GM19372 (cell line): ENCODE data around the gene EIF4H.
"Not testable (repeated sequence)": the region's sequence is repeated elsewhere in the genome, so short reads cannot be mapped to it uniquely, and the experiment has no call there.

ENCODE experiments used
- ATAC-seq: cut with Tn5 transposase; IDR thresholded peaks from one replicate; pipeline ENCODE4 v1.9.1; 2021; ENCODE audit warnings: mild to moderate bottlenecking, low read depth, moderate library complexity; ENCODE audit not compliant: unreplicated experiment

The EIF4H gene

GRCh38 chr7:74173866-74174605 is at the start of gene EIF4H:
Gene EIF4H, plus strand, starts transcription at chr7:74174356. Its CDS starts 28 bp downstream, at chr7:74174384.
- ATAC-seq = peak; percentile 80

- no peak for ATAC-seq
Measured at GRCh38 chr7:74126220-74126880, 47.8 kb upstream of the EIF4H start.

- ATAC-seq = no peak
Measured at GRCh38 chr7:74129887-74130286, 44.3 kb upstream of the EIF4H start.

- no peak for ATAC-seq
Measured at GRCh38 chr7:74130518-74130917, 43.6 kb upstream of the EIF4H start.

GRCh38 chr7:74134117-74134620 is 40.0 kb upstream of the EIF4H start:
- no peak for ATAC-seq

- ATAC-seq = no peak
Measured at GRCh38 chr7:74138334-74138867, 35.8 kb upstream of the EIF4H start.

GRCh38 chr7:74138945-74139843 is 35.0 kb upstream of the EIF4H start:
- ATAC-seq = no peak

- no peak for ATAC-seq
Measured at GRCh38 chr7:74141705-74142104, 32.5 kb upstream of the EIF4H start.

GRCh38 chr7:74143383-74143782 is 30.8 kb upstream of the EIF4H start:
- no peak for ATAC-seq

GRCh38 chr7:74148491-74148890 is 25.7 kb upstream of the EIF4H start:
- no peak for ATAC-seq

GRCh38 chr7:74149071-74149470 is 25.1 kb upstream of the EIF4H start:
- no peak for ATAC-seq

GRCh38 chr7:74149603-74150002 is 24.6 kb upstream of the EIF4H start:
- no peak for ATAC-seq

GRCh38 chr7:74153736-74154135 is 20.4 kb upstream of the EIF4H start:
- no peak for ATAC-seq

GRCh38 chr7:74155810-74156395 is 18.3 kb upstream of the EIF4H start:
- no peak for ATAC-seq

GRCh38 chr7:74157605-74158004 is 16.6 kb upstream of the EIF4H start:
- ATAC-seq = no peak

GRCh38 chr7:74164985-74165456 is 9.1 kb upstream of the EIF4H start:
- no peak for ATAC-seq

- ATAC-seq = no peak
Measured at GRCh38 chr7:74165867-74166593, 8.1 kb upstream of the EIF4H start.

GRCh38 chr7:74167324-74167723 is 6.8 kb upstream of the EIF4H start:
- not testable (repeated sequence) for ATAC-seq

- ATAC-seq = no peak
Measured at GRCh38 chr7:74173074-74173473, 1.1 kb upstream of the EIF4H start.
